ENCODE data around the gene SNTA1.
"Not testable (repeated sequence)": the region's sequence is repeated elsewhere in the genome, so short reads cannot be mapped to it uniquely, and the experiment has no call there.

SNTA1 gene

GRCh38 chr20:33444797-33445560 lies 1.4 kb upstream of the SNTA1 start:
- H3K4me1 Mint-ChIP-seq (ENCODE audit: low read depth) = peaks cover 13% of the 10 kb centered on the region
- no peaks in the 10 kb centered on the region for H3K36me3 Mint-ChIP-seq (ENCODE audit: low read depth)
- peak overlapping the region; percentile 88 for H3K4me3 Mint-ChIP-seq
- no peaks in the 10 kb centered on the region for H3K27me3 Mint-ChIP-seq
- H3K27ac Mint-ChIP-seq = peak overlapping the region; percentile 70
- H3K9me3 Mint-ChIP-seq = no peaks in the 10 kb centered on the region

DNA sequence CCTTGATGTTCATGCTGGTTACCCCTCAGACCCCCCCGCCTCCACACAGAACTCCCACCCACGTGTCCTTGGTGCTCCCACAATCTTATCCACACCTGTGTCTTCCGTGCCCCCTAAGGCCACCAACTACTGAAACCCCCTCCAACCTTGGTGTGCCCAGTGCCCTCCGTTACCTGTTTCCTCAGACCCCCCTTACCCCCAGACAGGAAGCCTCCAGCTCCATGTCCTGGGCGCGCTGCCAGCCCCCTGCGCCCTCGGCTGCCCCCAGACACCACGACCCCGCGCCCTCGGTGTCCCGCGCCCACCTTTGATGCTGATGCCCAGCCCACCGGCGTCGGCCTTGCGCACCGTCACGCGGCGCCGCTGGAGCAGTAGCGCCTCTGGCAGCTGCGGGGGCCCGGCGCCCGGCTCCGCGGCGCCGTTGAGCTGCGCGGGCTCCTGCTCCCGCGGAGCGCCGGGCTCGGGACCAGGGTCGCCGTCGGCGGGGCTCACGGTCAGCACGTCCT lies 504 bp downstream of the SNTA1 start:
- no peaks in the 10 kb centered on the region for H3K36me3 Mint-ChIP-seq (ENCODE audit: low read depth)
- H3K27me3 Mint-ChIP-seq = no peaks in the 10 kb centered on the region
- H3K9me3 Mint-ChIP-seq = no peaks in the 10 kb centered on the region
- peak overlapping the region; percentile 53 for H3K4me3 Mint-ChIP-seq
- peaks cover 13% of the 10 kb centered on the region for H3K4me1 Mint-ChIP-seq (ENCODE audit: low read depth)
- no peak overlapping the region for H3K27ac Mint-ChIP-seq

GRCh38 chr20:33442136-33443005 lies 1.2 kb downstream of the SNTA1 start:
- Mint-ChIP-seq H3K4me1 (ENCODE audit: low read depth) (peaks cover 13% of the 10 kb centered on the region), H3K27me3 (no peaks in the 10 kb centered on the region), H3K4me3 (peak overlapping the region; percentile 53), H3K36me3 (ENCODE audit: low read depth) (no peaks in the 10 kb centered on the region), H3K27ac (no peak overlapping the region), H3K9me3 (no peaks in the 10 kb centered on the region)

- H3K27me3 Mint-ChIP-seq = no peaks in the 10 kb centered on the region
- no peak overlapping the region for H3K4me3 Mint-ChIP-seq
- no peak overlapping the region for H3K27ac Mint-ChIP-seq
Observed at GRCh38 chr20:33441142-33441955, 2.2 kb downstream of the SNTA1 start.

DNA sequence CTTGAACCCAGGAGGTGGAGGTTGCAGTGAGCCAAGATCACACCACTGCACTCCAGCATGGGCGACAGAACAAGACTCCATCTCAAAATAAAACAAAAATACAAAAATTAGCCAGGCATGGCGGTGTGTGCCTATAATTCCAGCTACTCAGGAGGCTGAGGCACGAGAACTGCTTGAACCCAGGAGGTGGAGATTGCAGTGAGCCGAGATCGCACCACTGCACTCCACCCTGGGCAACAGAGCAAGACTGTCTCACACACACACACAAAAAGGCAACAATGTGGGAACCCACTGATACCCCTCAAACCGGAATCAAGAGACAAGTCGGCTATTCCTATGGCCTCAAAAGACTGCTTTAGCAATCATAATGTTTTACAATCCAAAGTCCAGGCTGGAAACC lies 3.0 kb downstream of the SNTA1 start:
- H3K4me1 Mint-ChIP-seq (ENCODE audit: low read depth) = peaks cover 13% of the 10 kb centered on the region
- H3K4me3 Mint-ChIP-seq; H3K27ac Mint-ChIP-seq; H3K36me3 Mint-ChIP-seq (ENCODE audit: low read depth); H3K9me3 Mint-ChIP-seq; H3K27me3 Mint-ChIP-seq: not testable (repeated sequence)

More at GRCh38 chr20:33441142-33441955, 2.2 kb downstream of the SNTA1 start:
- peaks cover 13% of the 10 kb centered on the region for H3K4me1 Mint-ChIP-seq (ENCODE audit: low read depth)
- no peaks in the 10 kb centered on the region for H3K36me3 Mint-ChIP-seq (ENCODE audit: low read depth)
- H3K9me3 Mint-ChIP-seq = no peaks in the 10 kb centered on the region

DNA sequence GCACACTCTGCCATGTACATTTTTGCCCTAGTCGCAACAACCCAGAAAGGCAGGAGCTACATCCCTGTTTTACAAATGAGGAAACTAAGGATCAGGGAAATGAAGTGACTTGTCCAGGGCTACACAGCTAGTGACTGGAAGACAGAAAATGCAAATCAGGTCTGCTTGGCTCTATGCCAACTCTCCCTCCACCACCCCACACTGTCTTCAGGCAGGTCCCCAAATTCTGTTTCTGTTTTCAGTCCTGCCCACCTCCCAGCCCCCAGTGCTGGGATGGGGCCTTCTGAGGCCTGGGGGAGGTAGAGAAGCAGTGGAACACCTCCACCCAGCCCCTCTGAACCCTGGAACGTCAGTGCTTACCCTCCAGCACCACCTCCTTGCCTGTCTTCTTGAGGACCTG lies 5.1 kb downstream of the SNTA1 start:
- no peaks in the 10 kb centered on the region for H3K36me3 Mint-ChIP-seq (ENCODE audit: low read depth)

DNA sequence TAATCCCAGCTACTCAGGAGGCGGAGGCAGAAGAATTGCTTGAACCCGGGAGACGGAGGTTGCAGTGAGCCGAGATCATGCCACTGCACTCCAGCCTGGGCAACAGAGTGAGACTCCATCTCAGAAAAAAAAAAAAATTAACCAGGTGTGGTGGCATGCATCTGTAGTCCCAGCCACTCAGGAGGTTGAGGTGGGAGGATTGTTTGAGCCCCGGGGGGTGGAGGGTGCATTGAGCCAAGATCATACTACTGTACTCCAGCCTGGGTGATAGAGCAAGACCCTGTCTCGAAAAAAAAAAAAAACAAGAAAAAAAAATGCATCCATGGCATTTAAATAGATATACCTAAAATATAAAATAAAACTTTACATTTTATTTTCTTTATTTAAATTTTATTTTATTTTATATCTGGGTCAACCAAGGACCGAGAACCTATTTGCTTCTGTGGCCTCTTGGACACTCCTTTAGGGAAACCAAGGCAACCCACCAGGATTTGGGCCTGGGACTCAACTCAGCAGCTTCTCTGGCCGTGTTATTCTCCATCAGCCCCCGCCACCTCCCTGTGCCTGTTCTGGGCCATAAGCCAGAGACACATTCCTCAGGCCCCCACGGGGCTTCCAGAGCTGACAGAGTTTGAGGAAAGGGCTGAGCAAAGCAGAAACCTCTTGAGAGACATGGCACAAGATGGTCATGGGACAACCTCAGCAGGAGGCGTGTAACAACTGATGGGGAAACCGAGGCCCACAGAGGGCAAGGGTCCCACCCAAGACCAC lies 6.2 kb downstream of the SNTA1 start:
- Mint-ChIP-seq H3K27me3 (no peaks in the 10 kb centered on the region), H3K9me3 (no peaks in the 10 kb centered on the region), H3K4me1 (ENCODE audit: low read depth) (no peaks in the 10 kb centered on the region), H3K27ac (no peak overlapping the region), H3K4me3 (no peak overlapping the region), H3K36me3 (ENCODE audit: low read depth) (no peaks in the 10 kb centered on the region)

More for the DNA sequence above, 5.1 kb downstream of the SNTA1 start:
- no peaks in the 10 kb centered on the region for H3K9me3 Mint-ChIP-seq
- no peak overlapping the region for H3K4me3 Mint-ChIP-seq
- no peaks in the 10 kb centered on the region for H3K4me1 Mint-ChIP-seq (ENCODE audit: low read depth)
- no peak overlapping the region for H3K27ac Mint-ChIP-seq
- no peaks in the 10 kb centered on the region for H3K27me3 Mint-ChIP-seq

- Mint-ChIP-seq H3K27ac (no peak overlapping the region), H3K36me3 (ENCODE audit: low read depth) (no peaks in the 10 kb centered on the region), H3K27me3 (no peaks in the 10 kb centered on the region), H3K9me3 (no peaks in the 10 kb centered on the region), H3K4me3 (no peak overlapping the region), H3K4me1 (ENCODE audit: low read depth) (no peaks in the 10 kb centered on the region)
Observed at GRCh38 chr20:33434434-33434833, 9.1 kb downstream of the SNTA1 start.

DNA sequence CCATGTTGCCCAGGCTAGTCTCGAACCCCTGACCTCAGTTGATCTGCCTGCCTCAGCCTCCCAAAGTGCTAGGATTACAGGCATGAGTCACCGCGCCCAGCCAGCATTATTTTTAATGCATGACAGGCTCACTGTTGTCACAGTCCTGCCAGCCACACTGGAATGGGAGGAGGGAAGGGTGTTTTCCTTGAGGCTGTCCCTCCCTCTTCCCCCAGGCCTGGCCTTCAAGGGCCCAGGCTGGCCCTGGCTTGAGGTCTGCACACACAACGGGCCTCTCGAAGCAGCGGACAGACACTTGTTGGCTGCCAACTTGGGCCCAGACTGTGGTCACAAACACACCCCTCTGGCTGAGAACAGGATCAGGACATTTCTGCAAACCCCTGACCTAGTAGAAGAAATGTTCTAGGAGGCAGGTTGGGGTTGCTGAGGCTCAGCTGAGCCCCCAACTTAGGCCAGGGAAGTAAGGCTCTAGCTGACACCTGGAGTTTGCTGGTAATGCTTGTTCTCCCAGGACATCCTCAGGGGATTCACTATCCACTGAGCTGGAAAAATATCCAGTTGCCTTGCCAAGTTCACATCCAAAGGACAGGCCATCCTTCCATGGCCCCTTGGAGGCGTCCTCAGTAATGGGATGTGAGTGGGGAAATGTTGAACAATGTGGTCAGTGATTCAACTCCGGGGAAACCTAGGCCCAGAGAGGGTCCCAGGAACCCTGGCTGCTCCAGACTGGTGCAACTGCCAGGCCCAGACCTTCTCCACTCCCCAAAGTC lies 9.9 kb downstream of the SNTA1 start:
- no peak overlapping the region for H3K4me3 Mint-ChIP-seq
- H3K9me3 Mint-ChIP-seq = no peaks in the 10 kb centered on the region
- no peak overlapping the region for H3K27ac Mint-ChIP-seq
- H3K36me3 Mint-ChIP-seq (ENCODE audit: low read depth) = no peaks in the 10 kb centered on the region
- no peaks in the 10 kb centered on the region for H3K4me1 Mint-ChIP-seq (ENCODE audit: low read depth)
- no peaks in the 10 kb centered on the region for H3K27me3 Mint-ChIP-seq

- Mint-ChIP-seq H3K27ac (no peak overlapping the region), H3K27me3 (no peaks in the 10 kb centered on the region), H3K4me1 (ENCODE audit: low read depth) (no peaks in the 10 kb centered on the region), H3K4me3 (no peak overlapping the region), H3K36me3 (ENCODE audit: low read depth) (no peaks in the 10 kb centered on the region), H3K9me3 (no peaks in the 10 kb centered on the region)
Observed at GRCh38 chr20:33431797-33432381, 11.7 kb downstream of the SNTA1 start.

DNA sequence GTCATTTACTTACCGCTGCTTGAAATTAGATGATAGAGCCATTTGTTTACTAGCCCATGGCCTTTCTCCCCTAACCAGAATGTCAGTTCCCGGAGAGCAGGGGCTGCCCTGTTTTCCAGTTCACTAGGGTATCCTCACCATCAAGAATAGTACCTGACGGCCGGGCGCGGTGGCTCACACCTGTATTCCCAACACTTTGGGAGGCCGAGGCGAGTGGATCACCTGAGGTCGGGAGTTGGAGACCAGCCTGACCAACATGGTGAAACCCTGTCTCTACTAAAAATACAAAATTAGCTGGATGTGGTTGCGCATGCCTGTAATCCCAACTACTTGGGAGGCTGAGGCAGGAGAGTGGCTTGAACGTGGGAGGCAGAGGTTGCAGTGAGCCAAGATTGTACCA lies 19.7 kb downstream of the SNTA1 start:
- not testable (repeated sequence) for H3K4me3 Mint-ChIP-seq; H3K36me3 Mint-ChIP-seq (ENCODE audit: low read depth); H3K27me3 Mint-ChIP-seq; H3K4me1 Mint-ChIP-seq (ENCODE audit: low read depth); H3K9me3 Mint-ChIP-seq; H3K27ac Mint-ChIP-seq

- no peak overlapping the region for H3K27ac Mint-ChIP-seq
- H3K9me3 Mint-ChIP-seq = no peaks in the 10 kb centered on the region
- H3K36me3 Mint-ChIP-seq (ENCODE audit: low read depth) = no peaks in the 10 kb centered on the region
- no peaks in the 10 kb centered on the region for H3K27me3 Mint-ChIP-seq
- H3K4me3 Mint-ChIP-seq = no peak overlapping the region
- no peaks in the 10 kb centered on the region for H3K4me1 Mint-ChIP-seq (ENCODE audit: low read depth)
Observed at GRCh38 chr20:33423141-33423834, 20.3 kb downstream of the SNTA1 start.
